Loucy (cell line): Measurements from ENCODE around the gene EFTUD2.

ENCODE experiments used
- CTCF ChIP-seq: fragments of 200-600 bp; sonication (generic); conservative IDR thresholded peaks from 2 replicates; pipeline ENCODE4 v1.5.1; 2014; ENCODE audit warnings: mild to moderate bottlenecking, antibody characterized with exemption, low read length
- EZH2phosphoT487 ChIP-seq: fragments of 200-600 bp; IDR thresholded peaks from 2 replicates; pipeline ENCODE4 v1.6.1; 2018; ENCODE audit warnings: antibody characterized with exemption, mild to moderate bottlenecking, moderate library complexity, borderline replicate concordance

- TF ChIP-seq CTCF, result no peak
- TF ChIP-seq EZH2phosphoT487, result no peak
These were observed 54.8 kb downstream of the EFTUD2 start for GRCh38 chr17:44844390-44844830.
